ENCODE data around the gene LTC4S.
"Not testable (repeated sequence)": the region's sequence is repeated elsewhere in the genome, so short reads cannot be mapped to it uniquely, and the experiment has no call there.

Gene LTC4S, protein sequence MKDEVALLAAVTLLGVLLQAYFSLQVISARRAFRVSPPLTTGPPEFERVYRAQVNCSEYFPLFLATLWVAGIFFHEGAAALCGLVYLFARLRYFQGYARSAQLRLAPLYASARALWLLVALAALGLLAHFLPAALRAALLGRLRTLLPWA
- 0.67 to 7.1 (median 2.7) reads per million in 9 experiments for total RNA-seq

DNA sequence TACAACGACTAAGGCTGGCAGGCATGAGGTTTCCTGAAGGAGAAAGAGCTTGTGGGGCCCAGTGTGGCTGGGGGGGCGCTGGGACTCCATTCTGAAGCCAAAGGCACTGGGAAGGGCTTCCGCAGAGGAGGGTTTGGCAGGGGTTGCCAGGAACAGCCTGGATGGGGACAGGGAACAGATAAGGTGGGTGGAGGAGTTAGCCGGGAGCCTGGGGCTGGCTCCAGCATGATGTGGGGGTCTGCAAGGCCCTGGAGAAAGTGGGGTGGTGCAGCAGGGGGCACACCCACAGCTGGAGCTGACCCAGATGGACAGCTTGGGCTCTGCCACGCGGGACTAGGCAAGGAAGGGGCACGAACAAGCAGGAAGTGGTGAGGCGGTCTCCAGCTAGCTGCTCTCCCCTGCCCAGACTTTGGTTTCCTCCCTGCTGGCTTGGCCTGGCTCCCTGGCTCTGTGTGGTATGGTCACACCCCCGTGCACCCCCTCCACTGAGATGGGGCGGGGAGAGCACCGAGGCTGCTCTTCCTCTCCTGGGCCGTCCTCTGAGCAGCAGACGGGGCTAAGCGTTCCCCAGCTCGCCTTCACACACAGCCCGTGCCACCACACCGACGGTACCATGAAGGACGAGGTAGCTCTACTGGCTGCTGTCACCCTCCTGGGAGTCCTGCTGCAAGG is at the start of gene LTC4S:
Gene LTC4S (plus strand): TSS at position 519 of the 672 bp plus-strand sequence. CDS start 95 bp downstream, at position 614.
- peak within 1 kb of the TSS; percentile 88 to 97 for H3K27ac Mint-ChIP-seq
- DNase-seq: peak; percentile 67 to 73 (median 71)

DNA sequence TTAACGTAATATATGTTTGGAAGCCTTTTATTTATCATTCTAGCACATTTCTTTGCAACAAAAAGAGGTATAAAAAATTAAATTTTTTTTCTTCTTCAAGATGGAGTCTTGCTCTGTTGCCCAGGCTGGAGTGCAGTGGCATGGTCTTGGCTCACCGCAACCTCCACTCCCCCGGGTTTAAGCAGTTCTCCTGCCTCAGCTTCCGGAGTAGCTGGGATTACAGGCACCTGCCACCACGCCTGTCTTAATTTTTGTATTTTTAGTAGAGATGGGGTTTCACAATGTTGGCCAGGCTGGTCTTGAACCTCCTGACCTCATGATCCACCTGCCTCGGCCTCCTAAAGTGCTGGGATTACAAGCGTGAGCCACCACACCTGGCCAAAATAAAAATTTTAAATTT is 49.7 kb upstream of the LTC4S start:
- not testable (repeated sequence) for H3K27me3 Mint-ChIP-seq; H3K9me3 Mint-ChIP-seq; DNase-seq; H3K27ac Mint-ChIP-seq; ATAC-seq (replicated peaks); H3K4me3 Mint-ChIP-seq
- H3K36me3 Mint-ChIP-seq (ENCODE audit: insufficient read depth): peaks cover 29% of the 10 kb centered on the region
- peaks cover 25 to 42% of the 10 kb centered on the region in 2 donors for H3K4me1 Mint-ChIP-seq (ENCODE audit: low read depth in 2 of 2)

More for the DNA sequence above, at the start of gene LTC4S:
- peak within 1 kb of the TSS; percentile 76 to 77 for H3K4me3 Mint-ChIP-seq
- peaks cover 32% of the 10 kb centered on the region for H3K36me3 Mint-ChIP-seq (ENCODE audit: insufficient read depth)
- no peaks in the 10 kb centered on the region for H3K27me3 Mint-ChIP-seq
- no peaks in the 10 kb centered on the region for H3K9me3 Mint-ChIP-seq
- ATAC-seq (replicated peaks): peak; percentile 78
- H3K4me1 Mint-ChIP-seq (ENCODE audit: low read depth in 2 of 2): peaks cover 24 to 34% of the 10 kb centered on the region in 2 donors

DNA sequence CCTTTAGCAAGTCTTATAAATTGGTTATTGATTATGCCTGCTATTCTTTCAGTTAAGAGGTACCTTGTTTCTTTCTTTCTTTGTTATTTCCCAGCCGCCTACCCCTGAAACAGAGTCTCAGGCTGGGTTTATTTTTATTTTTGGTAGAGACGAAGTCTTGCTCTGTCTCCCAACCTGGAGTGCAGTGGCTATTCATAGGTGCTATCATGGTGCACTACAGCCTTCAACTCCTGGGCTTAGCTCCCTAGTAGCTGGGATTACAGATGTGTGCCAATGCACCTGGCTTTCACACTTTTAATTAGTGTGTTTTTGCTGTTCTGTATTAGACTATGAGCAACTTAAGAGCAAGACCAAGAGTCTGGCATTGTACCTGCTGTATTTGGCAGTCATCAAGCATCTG is 46.9 kb upstream of the LTC4S start:
- Mint-ChIP-seq H3K27ac (peak overlapping the region; percentile 36 to 75), H3K36me3 (ENCODE audit: insufficient read depth) (peaks cover 34% of the 10 kb centered on the region), H3K27me3 (no peaks in the 10 kb centered on the region), H3K4me3 (peak overlapping the region in 1 of 2 donors; percentile 50), H3K4me1 (ENCODE audit: low read depth in 2 of 2) (peaks cover 28 to 42% of the 10 kb centered on the region in 2 donors), H3K9me3 (no peaks in the 10 kb centered on the region)
- ATAC-seq (replicated peaks) (no peak), DNase-seq (no peak)

DNA sequence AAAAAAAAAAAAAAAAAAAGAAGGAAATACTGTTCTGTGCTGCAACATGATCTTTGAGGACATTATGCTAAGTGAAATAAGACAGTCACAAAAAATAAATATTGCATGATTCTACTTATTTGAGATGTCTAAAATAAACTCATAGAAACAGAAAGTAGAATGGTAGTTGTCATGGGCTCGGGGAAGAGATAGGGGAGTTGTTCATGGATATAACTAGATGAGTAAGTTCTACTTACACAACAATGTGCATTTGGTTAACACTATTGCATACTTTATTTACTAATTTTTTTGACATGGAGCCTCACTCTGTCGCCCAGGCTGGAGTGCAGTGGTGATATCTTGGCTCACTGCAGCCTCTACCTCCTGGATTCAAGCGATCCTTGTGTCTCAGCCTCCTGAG is 46.0 kb upstream of the LTC4S start:
- peaks cover 31 to 42% of the 10 kb centered on the region in 2 donors for H3K4me1 Mint-ChIP-seq (ENCODE audit: low read depth in 2 of 2)
- no peak for DNase-seq
- H3K4me3 Mint-ChIP-seq: no peak overlapping the region
- no peaks in the 10 kb centered on the region for H3K9me3 Mint-ChIP-seq
- H3K27ac Mint-ChIP-seq: peak overlapping the region in 1 of 2 donors; percentile 1
- H3K27me3 Mint-ChIP-seq: no peaks in the 10 kb centered on the region
- H3K36me3 Mint-ChIP-seq (ENCODE audit: insufficient read depth): peaks cover 33% of the 10 kb centered on the region
- ATAC-seq (replicated peaks): no peak

DNA sequence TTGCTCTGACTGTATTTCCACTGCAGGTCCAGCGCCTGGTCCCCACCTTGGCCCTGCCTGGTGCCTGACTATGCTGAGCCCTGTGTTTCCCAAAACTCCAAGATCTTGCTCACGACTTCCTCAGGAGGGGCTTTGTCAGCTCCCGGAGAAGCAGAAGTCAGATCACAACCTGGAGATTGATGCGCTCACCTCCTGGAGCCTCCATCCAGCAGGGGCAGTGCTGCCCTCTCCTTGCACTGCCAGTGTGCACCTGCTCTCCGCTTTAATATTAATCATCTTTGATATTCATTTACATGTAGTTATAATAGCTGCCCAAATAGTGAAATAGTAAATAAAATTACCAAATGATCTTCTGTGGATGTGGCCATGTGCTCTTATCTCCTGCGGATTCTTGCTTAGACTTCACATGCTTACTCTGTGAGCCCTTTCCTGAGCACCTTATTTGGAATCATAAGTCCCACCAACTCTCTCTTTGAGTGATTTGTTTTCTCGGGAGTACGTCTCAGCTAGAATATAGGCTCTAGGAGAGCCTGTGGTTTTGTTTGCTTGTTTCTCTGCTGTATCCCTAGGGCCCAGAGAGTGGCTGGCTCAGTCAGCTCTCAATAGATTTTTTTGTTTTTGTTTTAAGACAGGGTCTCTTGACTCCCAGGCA is 43.8 kb upstream of the LTC4S start:
- peak overlapping the region; percentile 46 to 75 for H3K27ac Mint-ChIP-seq
- H3K27me3 Mint-ChIP-seq: no peaks in the 10 kb centered on the region
- ATAC-seq (replicated peaks) (no peak), DNase-seq (no peak)
- H3K4me1 Mint-ChIP-seq (ENCODE audit: low read depth in 2 of 2): peaks cover 48 to 60% of the 10 kb centered on the region in 2 donors
- peaks cover 28% of the 10 kb centered on the region for H3K36me3 Mint-ChIP-seq (ENCODE audit: insufficient read depth)
- no peaks in the 10 kb centered on the region for H3K9me3 Mint-ChIP-seq
- no peak overlapping the region for H3K4me3 Mint-ChIP-seq

DNA sequence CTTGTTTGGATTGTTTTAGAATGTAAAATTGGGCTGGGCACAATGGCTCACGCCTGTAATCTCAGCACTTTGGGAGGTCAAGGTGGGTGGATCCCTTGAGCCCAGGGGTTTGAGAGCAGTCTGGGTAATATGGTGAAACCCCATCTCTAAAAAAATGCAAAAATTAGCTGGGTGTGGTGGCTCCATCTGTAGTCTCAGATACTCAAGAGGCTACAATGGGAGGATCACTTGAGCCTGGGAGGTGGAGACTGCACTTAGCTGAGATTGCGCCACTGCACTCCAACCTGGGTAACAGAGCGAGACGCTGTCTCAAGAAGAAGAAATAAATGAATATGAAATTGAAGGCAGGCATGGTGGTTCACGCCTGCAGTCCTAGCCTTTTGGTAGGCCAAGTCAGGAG is 39.8 kb upstream of the LTC4S start:
- H3K36me3 Mint-ChIP-seq (ENCODE audit: insufficient read depth): peaks cover 23% of the 10 kb centered on the region
- H3K4me3 Mint-ChIP-seq: peak overlapping the region in 1 of 2 donors; percentile 4
- H3K27ac Mint-ChIP-seq: peak overlapping the region in 1 of 2 donors; percentile 23
- H3K27me3 Mint-ChIP-seq: no peaks in the 10 kb centered on the region
- H3K4me1 Mint-ChIP-seq (ENCODE audit: low read depth in 2 of 2): peaks cover 46 to 56% of the 10 kb centered on the region in 2 donors
- no peak for ATAC-seq (replicated peaks)
- H3K9me3 Mint-ChIP-seq: no peaks in the 10 kb centered on the region
- no peak for DNase-seq

DNA sequence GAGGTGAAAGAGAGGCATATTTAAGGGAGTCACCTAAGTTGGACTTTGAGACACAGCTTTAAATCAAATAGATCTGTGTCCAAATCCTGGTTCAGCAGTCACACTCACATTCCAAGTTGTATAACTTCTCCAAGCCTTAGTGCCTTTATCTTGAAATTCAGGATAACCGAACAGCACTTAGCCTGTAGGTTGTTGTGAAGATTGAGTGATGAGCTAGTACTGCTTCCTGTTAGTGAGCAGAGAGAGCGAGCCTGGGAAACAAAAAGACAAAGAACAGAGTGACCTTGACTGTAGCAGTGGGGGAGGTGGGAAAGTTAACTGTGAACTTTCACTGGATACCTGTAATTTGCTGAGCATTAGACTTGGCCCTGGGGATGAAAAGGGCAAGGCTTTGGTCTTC is 38.8 kb upstream of the LTC4S start:
- H3K4me3 Mint-ChIP-seq: no peak overlapping the region
- peaks cover 17% of the 10 kb centered on the region for H3K36me3 Mint-ChIP-seq (ENCODE audit: insufficient read depth)
- H3K9me3 Mint-ChIP-seq: no peaks in the 10 kb centered on the region
- no peak for ATAC-seq (replicated peaks)
- H3K4me1 Mint-ChIP-seq (ENCODE audit: low read depth in 2 of 2): peaks cover 42 to 63% of the 10 kb centered on the region in 2 donors
- DNase-seq: no peak
- no peaks in the 10 kb centered on the region for H3K27me3 Mint-ChIP-seq
- peak overlapping the region; percentile 23 to 53 for H3K27ac Mint-ChIP-seq

DNA sequence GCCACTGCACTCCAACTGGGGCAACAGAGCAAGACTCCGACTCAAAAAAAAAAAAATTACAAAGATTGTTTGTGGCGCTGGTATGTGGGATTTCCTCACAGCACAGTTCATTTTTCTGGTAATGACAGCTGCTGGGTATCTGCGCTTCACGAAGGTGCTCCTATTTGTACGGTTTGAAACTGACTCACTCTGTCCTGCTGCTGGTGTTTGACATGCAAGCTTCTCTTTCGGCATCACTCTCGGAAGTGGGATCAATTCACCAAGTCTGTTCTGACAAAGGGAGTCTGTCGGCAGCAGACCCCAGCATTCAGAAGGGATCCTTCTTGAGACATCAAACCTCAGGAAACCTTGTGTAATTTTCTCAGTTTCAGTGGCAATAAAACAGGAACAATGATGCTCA is 34.8 kb upstream of the LTC4S start:
- no peaks in the 10 kb centered on the region for H3K36me3 Mint-ChIP-seq (ENCODE audit: insufficient read depth)
- no peak overlapping the region for H3K4me3 Mint-ChIP-seq
- peaks cover 47 to 67% of the 10 kb centered on the region in 2 donors for H3K4me1 Mint-ChIP-seq (ENCODE audit: low read depth in 2 of 2)
- no peaks in the 10 kb centered on the region for H3K27me3 Mint-ChIP-seq
- no peaks in the 10 kb centered on the region for H3K9me3 Mint-ChIP-seq
- peak overlapping the region; percentile 81 to 89 for H3K27ac Mint-ChIP-seq
- DNase-seq: no peak
- ATAC-seq (replicated peaks): no peak

DNA sequence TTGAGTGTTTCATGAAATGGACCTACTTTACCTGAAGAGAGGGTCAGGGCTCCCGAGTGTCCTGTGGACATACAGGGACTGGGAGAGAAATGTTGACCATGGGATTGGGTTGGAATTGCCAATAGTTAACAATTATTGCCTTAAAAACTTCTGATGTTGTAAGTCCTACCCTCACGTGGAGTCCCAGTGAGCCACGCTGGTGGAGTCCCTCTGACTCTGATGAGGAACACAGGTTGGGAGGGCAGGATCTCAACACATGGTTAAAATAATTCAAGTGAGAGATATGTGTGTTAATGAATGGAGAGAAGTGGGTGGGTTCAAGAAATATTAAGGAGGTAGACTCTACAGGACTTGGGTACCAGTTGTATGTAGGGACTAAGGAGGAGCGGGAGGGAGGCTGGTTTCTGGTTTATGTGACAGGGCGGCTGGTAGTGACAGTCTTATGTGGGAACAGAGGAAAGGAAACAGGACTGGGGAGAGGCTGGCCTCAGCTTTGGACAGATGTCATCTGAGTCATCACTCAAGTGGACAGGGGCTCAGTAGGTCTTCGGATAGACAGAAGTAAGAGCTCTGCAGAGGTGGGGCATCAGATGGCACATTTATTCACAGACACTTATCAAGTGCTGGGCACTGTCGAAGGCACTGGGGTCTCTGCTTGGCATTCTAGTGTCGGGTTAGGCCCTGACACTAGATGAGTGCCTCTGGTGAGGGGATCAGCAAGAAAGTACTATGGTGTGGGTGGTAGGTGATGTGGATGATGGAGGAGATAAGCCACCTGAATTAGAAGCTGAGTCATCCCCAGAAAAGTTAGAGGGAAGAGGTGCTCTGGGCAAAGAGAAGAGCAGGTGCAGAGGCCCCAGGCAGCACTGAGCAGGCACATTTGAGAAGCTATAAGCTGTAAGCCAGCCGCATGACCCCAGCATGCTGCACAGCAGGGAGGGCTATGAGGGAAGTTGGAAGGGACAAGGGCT is 33.9 kb upstream of the LTC4S start:
- Mint-ChIP-seq H3K36me3 (ENCODE audit: insufficient read depth) (peaks cover 4% of the 10 kb centered on the region), H3K4me3 (peak overlapping the region in 1 of 2 donors; percentile 19), H3K27ac (peak overlapping the region; percentile 81 to 89), H3K9me3 (no peaks in the 10 kb centered on the region), H3K4me1 (ENCODE audit: low read depth in 2 of 2) (peaks cover 38 to 60% of the 10 kb centered on the region in 2 donors), H3K27me3 (no peaks in the 10 kb centered on the region)
- ATAC-seq (replicated peaks) (no peak), DNase-seq (no peak)

DNA sequence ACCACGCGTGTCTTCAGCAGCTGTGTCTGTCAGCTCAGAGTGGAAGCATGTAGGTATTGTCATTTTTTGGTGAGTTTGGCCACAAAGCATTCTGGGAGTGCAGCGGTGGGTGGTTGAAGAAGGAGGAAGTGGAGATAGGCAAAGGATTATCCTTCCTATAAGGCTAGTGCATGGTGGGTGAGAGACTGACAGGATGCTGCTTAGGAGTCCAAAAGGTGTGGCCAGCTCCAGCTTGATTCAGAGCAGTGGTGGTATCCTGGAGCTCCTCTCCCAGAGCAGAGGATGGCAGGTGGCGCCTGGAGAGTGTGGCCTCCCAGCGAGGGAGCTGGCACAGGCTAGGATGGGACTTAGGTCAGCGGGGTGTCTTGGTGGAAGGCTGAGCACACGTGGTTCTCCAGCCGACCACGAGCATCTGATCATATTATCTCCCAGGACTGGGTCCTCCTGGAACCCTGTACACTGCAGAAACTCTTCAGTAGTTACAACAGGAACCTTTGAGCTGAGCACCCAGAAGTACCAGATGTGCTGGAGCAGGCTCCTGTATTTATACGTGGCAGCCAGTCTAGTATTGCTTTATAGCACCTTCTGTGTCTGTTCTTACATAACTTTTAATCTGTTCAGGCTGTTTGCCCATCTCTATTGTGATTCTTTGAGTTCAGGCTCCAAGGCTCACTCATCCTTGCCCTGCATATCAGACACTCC is 31.6 kb upstream of the LTC4S start:
- peak; percentile 15 to 38 (median 15) for DNase-seq
- H3K4me3 Mint-ChIP-seq: no peak overlapping the region

DNA sequence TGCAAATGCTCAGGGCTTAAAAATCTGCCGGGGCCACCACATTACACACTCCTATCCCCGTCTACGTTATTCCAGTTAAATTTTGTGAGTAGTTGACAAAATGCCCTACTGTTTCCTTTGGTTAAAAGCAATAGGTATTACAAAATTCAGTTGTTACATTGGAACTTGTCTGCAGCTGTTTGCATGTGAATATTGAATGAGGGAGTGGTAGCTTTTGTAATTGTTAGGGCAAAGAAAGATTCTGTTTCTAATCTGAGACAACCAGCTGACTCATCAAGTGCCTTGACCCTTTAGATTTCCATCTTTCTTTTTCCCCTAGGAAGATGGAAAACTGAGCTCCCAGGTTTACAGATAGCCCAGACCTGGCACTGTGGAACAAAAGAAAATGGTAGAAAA is 31.0 kb upstream of the LTC4S start:
- DNase-seq: no peak
- H3K4me1 Mint-ChIP-seq (ENCODE audit: low read depth in 2 of 2): peaks cover 29 to 44% of the 10 kb centered on the region in 2 donors
- no peak overlapping the region for H3K27ac Mint-ChIP-seq
- no peak overlapping the region for H3K4me3 Mint-ChIP-seq
- H3K9me3 Mint-ChIP-seq: no peaks in the 10 kb centered on the region
- no peak for ATAC-seq (replicated peaks)
- H3K27me3 Mint-ChIP-seq: no peaks in the 10 kb centered on the region
- peaks cover 22% of the 10 kb centered on the region for H3K36me3 Mint-ChIP-seq (ENCODE audit: insufficient read depth)

More for the DNA sequence above, 31.6 kb upstream of the LTC4S start:
- Mint-ChIP-seq H3K27ac (peak overlapping the region; percentile 44 to 56), H3K27me3 (no peaks in the 10 kb centered on the region), H3K4me1 (ENCODE audit: low read depth in 2 of 2) (peaks cover 29 to 44% of the 10 kb centered on the region in 2 donors), H3K9me3 (no peaks in the 10 kb centered on the region), H3K36me3 (ENCODE audit: insufficient read depth) (peaks cover 21% of the 10 kb centered on the region)
- peak; percentile 75 for ATAC-seq (replicated peaks)

DNA sequence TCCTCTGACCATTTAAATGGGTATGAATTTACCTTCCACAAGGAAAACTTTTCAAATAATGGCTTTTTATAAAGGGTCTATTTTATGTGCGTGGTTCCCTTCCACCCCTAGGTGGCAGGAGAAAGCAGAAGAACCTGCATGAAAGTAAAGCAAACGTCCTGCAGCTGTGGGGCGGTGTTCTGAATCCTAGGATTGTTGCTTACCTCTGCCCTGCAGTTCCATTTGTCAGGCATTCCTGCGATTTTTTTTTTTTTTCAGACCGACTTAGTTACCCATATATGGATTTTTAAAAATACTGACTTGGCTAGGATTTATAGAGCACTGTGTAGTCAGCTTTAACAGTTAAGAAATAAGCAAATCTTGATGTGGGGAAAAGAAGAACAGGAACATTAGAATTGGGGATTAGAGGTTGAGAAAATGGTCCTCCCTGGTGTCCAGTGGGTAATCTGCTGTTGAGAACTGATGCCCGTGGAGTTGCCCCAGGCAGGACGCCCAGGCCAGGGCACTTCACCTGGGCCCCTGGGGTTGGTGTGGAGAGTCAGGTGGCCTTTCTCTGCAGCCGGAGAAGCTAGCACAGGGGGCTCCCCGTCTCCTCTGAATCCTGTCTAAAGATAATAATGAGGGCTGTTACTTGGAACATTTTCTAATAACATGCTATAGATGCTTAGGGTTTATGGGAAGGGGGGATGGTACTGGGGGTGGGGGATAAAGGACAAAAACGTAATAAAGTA is 30.4 kb upstream of the LTC4S start:
- peaks cover 22% of the 10 kb centered on the region for H3K36me3 Mint-ChIP-seq (ENCODE audit: insufficient read depth)
- peak overlapping the region in 1 of 2 donors; percentile 15 for H3K4me3 Mint-ChIP-seq
- H3K27me3 Mint-ChIP-seq: no peaks in the 10 kb centered on the region
- peaks cover 29 to 44% of the 10 kb centered on the region in 2 donors for H3K4me1 Mint-ChIP-seq (ENCODE audit: low read depth in 2 of 2)
- ATAC-seq (replicated peaks) (peak; percentile 67), DNase-seq (peak; percentile 42 to 49 (median 49))
- no peaks in the 10 kb centered on the region for H3K9me3 Mint-ChIP-seq
- no peak overlapping the region for H3K27ac Mint-ChIP-seq

Data from effector memory CD8-positive, alpha-beta T cell (primary cell).